Ectodermal cell (in vitro differentiated cells): ENCODE measurements around the gene WDR49.

ENCODE experiments used
- H3K27ac ChIP-seq: 2 replicates; pipeline ENCODE4 v1.7.0; 2013; ENCODE audit warnings: mild to moderate bottlenecking, low read depth, low read length; ENCODE audit not compliant: insufficient read depth, poor library complexity, severe bottlenecking
- H3K27me3 ChIP-seq: 2 replicates; pipeline ENCODE4 v1.7.0; 2013; ENCODE audit warnings: mild to moderate bottlenecking, low read length; ENCODE audit not compliant: insufficient read depth, control insufficient read depth, poor library complexity, severe bottlenecking
- H3K36me3 ChIP-seq: one replicate; pipeline ENCODE4 v1.7.0; 2013; ENCODE audit warnings: low read length; ENCODE audit not compliant: control insufficient read depth, insufficient read depth
- H3K4me1 ChIP-seq: one replicate; pipeline ENCODE4 v1.7.0; 2013; ENCODE audit warnings: low read length; ENCODE audit not compliant: control insufficient read depth, insufficient read depth
- H3K4me3 ChIP-seq: 2 replicates; pipeline ENCODE4 v1.7.0; 2013; ENCODE audit warnings: low read depth, low read length, control low read depth; ENCODE audit not compliant: insufficient read depth
- H3K9me3 ChIP-seq: 2 replicates; pipeline ENCODE4 v1.7.0; 2013; ENCODE audit warnings: mild to moderate bottlenecking, low read length, moderate library complexity; ENCODE audit not compliant: control insufficient read depth
- WGBS, 2 experiments: methylation state at CpG; one replicate each; pipeline ENCODE4 v1.1.7; 2013; ENCODE audit warnings: missing lambda C conversion rate in 2 of 2; 5-methylcytosine and 5-hydroxymethylcytosine counted together

The WDR49 gene

GRCh38 chr3:167473863-167474262, 179.9 kb downstream of the WDR49 start, which contains the start of gene SERPINI2:
Gene SERPINI2, minus strand, starts transcription at chr3:167474042. Its CDS starts 2,208 bp downstream, at chr3:167471834.
- Histone ChIP-seq H3K27me3 (no peaks in the 10 kb centered on the region), H3K4me1 (no peaks in the 10 kb centered on the region), H3K27ac (no peak within 1 kb of the TSS), H3K4me3 (no peak within 1 kb of the TSS), H3K9me3 (no peaks in the 10 kb centered on the region), H3K36me3 (no peaks in the 10 kb centered on the region)
- 96 to 100% methylated on average over 2 to 3 of the region's 4 CpGs for WGBS, 2 experiments

GRCh38 chr3:167469381-167469780, 184.4 kb downstream of the WDR49 start:
- Histone ChIP-seq H3K4me3 (no peak overlapping the region), H3K9me3 (no peaks in the 10 kb centered on the region), H3K27ac (no peak overlapping the region), H3K4me1 (no peaks in the 10 kb centered on the region), H3K36me3 (no peaks in the 10 kb centered on the region), H3K27me3 (no peaks in the 10 kb centered on the region)
- 94 to 99% methylated on average over 3 of the region's 3 CpGs for WGBS, 2 experiments

- H3K9me3 ChIP-seq, result no peaks in the 10 kb centered on the region
- H3K4me1 ChIP-seq, result no peaks in the 10 kb centered on the region
- H3K27me3 ChIP-seq, result no peaks in the 10 kb centered on the region
- WGBS, 2 experiments, result 87 to 91% methylated on average over 4 to 5 of the region's 5 CpGs
- H3K4me3 ChIP-seq, result no peak overlapping the region
- H3K36me3 ChIP-seq, result no peaks in the 10 kb centered on the region
- no peak overlapping the region for H3K27ac ChIP-seq
Observed at GRCh38 chr3:167467848-167468611, 185.7 kb downstream of the WDR49 start.

- Histone ChIP-seq H3K4me1 (no peaks in the 10 kb centered on the region), H3K4me3 (no peak overlapping the region), H3K27ac (no peak overlapping the region), H3K27me3 (no peaks in the 10 kb centered on the region), H3K9me3 (no peaks in the 10 kb centered on the region), H3K36me3 (no peaks in the 10 kb centered on the region)
Observed at GRCh38 chr3:167466966-167467365, 186.8 kb downstream of the WDR49 start.

GRCh38 chr3:167456157-167456799, 197.5 kb downstream of the WDR49 start:
- Histone ChIP-seq H3K27ac (no peak overlapping the region), H3K27me3 (no peaks in the 10 kb centered on the region), H3K36me3 (no peaks in the 10 kb centered on the region), H3K4me1 (no peaks in the 10 kb centered on the region), H3K4me3 (no peak overlapping the region), H3K9me3 (no peaks in the 10 kb centered on the region)
- 87 to 95% methylated on average over 5 of the region's 6 CpGs for WGBS, 2 experiments

- Histone ChIP-seq H3K27ac (no peak overlapping the region), H3K27me3 (no peaks in the 10 kb centered on the region), H3K4me1 (no peaks in the 10 kb centered on the region), H3K36me3 (no peaks in the 10 kb centered on the region), H3K4me3 (no peak overlapping the region), H3K9me3 (no peaks in the 10 kb centered on the region)
- 95 to 100% methylated on average over 1 of the region's 2 CpGs for WGBS, 2 experiments
Observed at GRCh38 chr3:167453815-167454214, 199.9 kb downstream of the WDR49 start.

GRCh38 chr3:167451282-167451681, 202.5 kb downstream of the WDR49 start:
- no peaks in the 10 kb centered on the region for H3K9me3 ChIP-seq
- no peaks in the 10 kb centered on the region for H3K36me3 ChIP-seq
- 96 to 97% methylated on average over 1 of the region's 1 CpG for WGBS, 2 experiments
- no peak overlapping the region for H3K27ac ChIP-seq
- H3K27me3 ChIP-seq, result no peaks in the 10 kb centered on the region
- H3K4me1 ChIP-seq, result no peaks in the 10 kb centered on the region
- H3K4me3 ChIP-seq, result no peak overlapping the region

- no peak overlapping the region for H3K27ac ChIP-seq
- H3K27me3 ChIP-seq, result no peaks in the 10 kb centered on the region
- no peaks in the 10 kb centered on the region for H3K4me1 ChIP-seq
- H3K9me3 ChIP-seq, result no peaks in the 10 kb centered on the region
- H3K36me3 ChIP-seq, result no peaks in the 10 kb centered on the region
- 80 to 93% methylated on average over 1 of the region's 2 CpGs for WGBS, 2 experiments
- no peak overlapping the region for H3K4me3 ChIP-seq
Observed at GRCh38 chr3:167450675-167451074, 203.1 kb downstream of the WDR49 start.

DNA sequence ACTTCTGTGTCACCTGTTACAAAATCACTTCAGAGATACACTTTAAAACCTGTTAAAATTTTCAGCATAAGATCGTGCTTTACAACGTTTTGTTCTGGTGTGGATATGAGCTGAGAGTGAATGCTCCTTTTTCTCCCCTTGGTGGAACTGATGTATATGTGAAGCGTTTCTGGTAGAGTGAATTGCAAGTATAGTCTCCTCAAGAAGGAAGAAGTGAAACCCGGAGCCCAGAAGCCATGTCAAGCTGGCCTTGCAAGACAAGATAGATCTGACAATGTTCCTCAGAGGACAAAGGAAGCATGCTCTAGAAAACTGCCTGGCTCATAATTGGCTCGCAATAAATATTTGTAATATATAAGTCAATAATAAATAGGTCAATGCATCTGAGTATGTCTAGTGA, 203.5 kb downstream of the WDR49 start:
- WGBS, 2 experiments, result 92 to 97% methylated on average over 4 of the region's 5 CpGs
- Histone ChIP-seq H3K9me3 (no peaks in the 10 kb centered on the region), H3K4me1 (no peaks in the 10 kb centered on the region), H3K27ac (no peak overlapping the region), H3K4me3 (no peak overlapping the region), H3K27me3 (no peaks in the 10 kb centered on the region), H3K36me3 (no peaks in the 10 kb centered on the region)

- H3K36me3 ChIP-seq, result no peaks in the 10 kb centered on the region
- no peaks in the 10 kb centered on the region for H3K27me3 ChIP-seq
- H3K4me1 ChIP-seq, result no peaks in the 10 kb centered on the region
- no peaks in the 10 kb centered on the region for H3K9me3 ChIP-seq
- no peak overlapping the region for H3K27ac ChIP-seq
- no peak overlapping the region for H3K4me3 ChIP-seq
Observed at GRCh38 chr3:167445491-167445890, 208.3 kb downstream of the WDR49 start.
